Neural progenitor cell (in vitro differentiated cells): ENCODE measurements around the gene PPFIBP1.

Experiments
- EZH2phosphoT487 ChIP-seq: fragments of 200-600 bp; sonication (generic); IDR thresholded peaks from 2 replicates; pipeline ENCODE4 v1.6.1; 2017; ENCODE audit warnings: antibody characterized with exemption
- TF ChIP-seq, protein P1 (sequence below): fragments of 200-600 bp; sonication (generic); IDR thresholded peaks from 2 replicates; pipeline ENCODE4 v1.5.1; 2017; ENCODE audit warnings: antibody characterized with exemption, mild to moderate bottlenecking

DNA sequence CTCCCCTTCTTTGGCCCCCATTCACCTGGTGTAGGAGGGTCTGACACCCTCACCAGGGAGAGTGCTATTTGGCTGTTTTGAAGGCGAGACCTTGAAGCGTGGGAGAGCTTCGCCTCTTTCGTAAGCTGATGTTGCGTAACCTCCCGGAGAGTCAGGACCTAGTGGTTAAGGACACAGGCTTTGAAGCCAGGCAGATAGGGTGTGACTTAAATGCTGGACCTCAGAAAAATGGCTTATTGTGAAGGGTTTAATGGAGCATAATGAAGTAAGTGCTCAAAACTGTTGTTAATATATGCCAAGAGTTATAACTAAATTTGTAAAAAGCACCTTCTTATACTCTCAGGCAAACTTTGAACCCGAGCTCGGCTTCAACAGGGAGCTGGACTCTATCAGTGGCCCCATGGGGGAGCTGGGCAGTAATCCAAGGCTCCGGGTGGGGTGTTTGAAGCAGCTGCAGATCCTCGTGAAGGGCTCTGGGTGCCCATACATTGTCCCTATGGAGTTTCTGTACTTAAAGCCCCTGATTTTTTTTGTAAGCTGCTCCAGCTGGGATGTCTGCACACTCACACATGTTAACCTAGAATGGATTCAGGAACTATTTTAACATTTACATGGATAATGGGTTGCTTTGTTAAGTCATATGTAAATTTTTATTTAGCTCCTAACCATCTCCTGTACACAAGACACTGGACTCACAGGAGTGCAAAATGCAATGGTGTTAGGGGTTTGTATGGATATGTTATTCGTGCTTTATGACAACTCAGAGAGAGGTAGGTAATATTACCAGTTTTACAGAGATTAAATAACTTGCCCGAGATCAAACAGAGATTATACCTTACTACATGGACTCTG lies 26.0 kb downstream of the PPFIBP1 start:
- TF ChIP-seq, protein P1, sequence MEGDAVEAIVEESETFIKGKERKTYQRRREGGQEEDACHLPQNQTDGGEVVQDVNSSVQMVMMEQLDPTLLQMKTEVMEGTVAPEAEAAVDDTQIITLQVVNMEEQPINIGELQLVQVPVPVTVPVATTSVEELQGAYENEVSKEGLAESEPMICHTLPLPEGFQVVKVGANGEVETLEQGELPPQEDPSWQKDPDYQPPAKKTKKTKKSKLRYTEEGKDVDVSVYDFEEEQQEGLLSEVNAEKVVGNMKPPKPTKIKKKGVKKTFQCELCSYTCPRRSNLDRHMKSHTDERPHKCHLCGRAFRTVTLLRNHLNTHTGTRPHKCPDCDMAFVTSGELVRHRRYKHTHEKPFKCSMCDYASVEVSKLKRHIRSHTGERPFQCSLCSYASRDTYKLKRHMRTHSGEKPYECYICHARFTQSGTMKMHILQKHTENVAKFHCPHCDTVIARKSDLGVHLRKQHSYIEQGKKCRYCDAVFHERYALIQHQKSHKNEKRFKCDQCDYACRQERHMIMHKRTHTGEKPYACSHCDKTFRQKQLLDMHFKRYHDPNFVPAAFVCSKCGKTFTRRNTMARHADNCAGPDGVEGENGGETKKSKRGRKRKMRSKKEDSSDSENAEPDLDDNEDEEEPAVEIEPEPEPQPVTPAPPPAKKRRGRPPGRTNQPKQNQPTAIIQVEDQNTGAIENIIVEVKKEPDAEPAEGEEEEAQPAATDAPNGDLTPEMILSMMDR: no peak
- no peak for TF ChIP-seq EZH2phosphoT487
